Neural crest cell (in vitro differentiated cells): ENCODE results near the gene PRRC1. TPM values are rescaled to one million over a fixed set of nuclear protein-coding genes. Genes with fewer than 3 reads are reported as not detected.

Experiments used
- DNase-seq: peaks from one replicate; pipeline ENCODE4 v3.0.0; 2021; ENCODE audit warnings: low read depth, mixed read lengths, low spot score
- H3K27ac Mint-ChIP-seq: one replicate; pipeline ENCODE4 v1.8.0; 2021; ENCODE audit warnings: mild to moderate bottlenecking, mixed read lengths; ENCODE audit not compliant: unreplicated experiment
- H3K27me3 Mint-ChIP-seq: 2 replicates; pipeline ENCODE4 v1.8.0; 2021; ENCODE audit warnings: low read depth, mild to moderate bottlenecking, mixed read lengths
- H3K36me3 Mint-ChIP-seq: 2 replicates; pipeline ENCODE4 v1.8.0; 2021; ENCODE audit warnings: low read depth, mild to moderate bottlenecking, mixed read lengths
- H3K4me1 Mint-ChIP-seq: 2 replicates; pipeline ENCODE4 v1.8.0; 2021; ENCODE audit warnings: mixed read lengths
- H3K4me3 Mint-ChIP-seq: one replicate; pipeline ENCODE4 v1.8.0; 2021; ENCODE audit warnings: mild to moderate bottlenecking, mixed read lengths
- H3K9me3 Mint-ChIP-seq: 2 replicates; pipeline ENCODE4 v1.8.0; 2021; ENCODE audit warnings: mixed read lengths
- total RNA-seq: library from RNA; stranded (reverse); gene quantifications from 2 replicates; pipeline ENCODE4 v1.2.1, GENCODE V29; 2021
- TF ChIP-seq, protein P1 (sequence below): fragments of 200-600 bp; sonication (generic); conservative IDR thresholded peaks from 2 replicates; pipeline ENCODE4 v1.5.0; 2021; ENCODE audit warnings: antibody characterized with exemption, mild to moderate bottlenecking

Gene PRRC1
- total RNA-seq, 1 donor from 2014 or later = 58.6 TPM

GRCh38 chr5:127602896-127603844, 85.7 kb downstream of the PRRC1 start:
- Mint-ChIP-seq H3K4me1 (peaks cover 30% of the 10 kb centered on the region), H3K36me3 (no peaks in the 10 kb centered on the region), H3K27me3 (no peaks in the 10 kb centered on the region), H3K4me3 (no peak overlapping the region), H3K9me3 (no peaks in the 10 kb centered on the region), H3K27ac (peak overlapping the region; percentile 32)
- TF ChIP-seq, protein P1, sequence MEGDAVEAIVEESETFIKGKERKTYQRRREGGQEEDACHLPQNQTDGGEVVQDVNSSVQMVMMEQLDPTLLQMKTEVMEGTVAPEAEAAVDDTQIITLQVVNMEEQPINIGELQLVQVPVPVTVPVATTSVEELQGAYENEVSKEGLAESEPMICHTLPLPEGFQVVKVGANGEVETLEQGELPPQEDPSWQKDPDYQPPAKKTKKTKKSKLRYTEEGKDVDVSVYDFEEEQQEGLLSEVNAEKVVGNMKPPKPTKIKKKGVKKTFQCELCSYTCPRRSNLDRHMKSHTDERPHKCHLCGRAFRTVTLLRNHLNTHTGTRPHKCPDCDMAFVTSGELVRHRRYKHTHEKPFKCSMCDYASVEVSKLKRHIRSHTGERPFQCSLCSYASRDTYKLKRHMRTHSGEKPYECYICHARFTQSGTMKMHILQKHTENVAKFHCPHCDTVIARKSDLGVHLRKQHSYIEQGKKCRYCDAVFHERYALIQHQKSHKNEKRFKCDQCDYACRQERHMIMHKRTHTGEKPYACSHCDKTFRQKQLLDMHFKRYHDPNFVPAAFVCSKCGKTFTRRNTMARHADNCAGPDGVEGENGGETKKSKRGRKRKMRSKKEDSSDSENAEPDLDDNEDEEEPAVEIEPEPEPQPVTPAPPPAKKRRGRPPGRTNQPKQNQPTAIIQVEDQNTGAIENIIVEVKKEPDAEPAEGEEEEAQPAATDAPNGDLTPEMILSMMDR = no peak
- DNase-seq = no peak

Other genes with a start within 250 kb of the PRRC1 start
- 90.2 and 96.1 TPM in 2 replicates for gene MEGF10, start 226.8 kb upstream of the PRRC1 start, total RNA-seq
- gene CTXN3, start 131.4 kb downstream of the PRRC1 start, total RNA-seq = not detected in 2 replicates
- 0.71 and 1.3 TPM in 2 replicates for gene CCDC192, start 185.8 kb downstream of the PRRC1 start, total RNA-seq